H1 (cell line): ENCODE results near the gene OBI1. TPM values are rescaled to one million over a fixed set of nuclear protein-coding genes. Genes with fewer than 3 reads are reported as not detected.
A peak's percentile ranks its signal among the peaks of the same experiment; 100 is the strongest.

Experiments used
- CTCF ChIA-PET: fragments of 300-600 bp; sonication (Branson Sonifier 250); formaldehyde crosslinking; loops from one replicate; lab custom pipeline; 2021; ENCODE audit not compliant: partially characterized antibody; lab: Charles Lee
- POLR2A ChIA-PET: fragments of 300-600 bp; sonication (Branson Sonifier 250); formaldehyde crosslinking; loops from one replicate; lab custom pipeline; 2021; ENCODE audit warnings: inconsistent platforms; ENCODE audit not compliant: partially characterized antibody; lab: Charles Lee
- DNase-seq, 2 experiments: peaks; one replicate each; pipeline versions ENCODE4 v3.0.0 to v3.0.0-alpha.2; 2010 to 2022; ENCODE audit warnings: low spot score in 2 of 2, low read depth in 1 of 2, mixed read lengths in 1 of 2
- FAIRE-seq: peaks from 2 replicates; lab custom pipeline; 2011; peaks lifted over from hg19 to GRCh38; lab: Jason Lieb, UNC
- H2AFZ ChIP-seq: 2 replicates; pipeline ENCODE4 v1.8.1; 2012; ENCODE audit warnings: low read length, inconsistent platforms
- H2AK5ac ChIP-seq: 2 replicates; pipeline ENCODE4 v1.6.1; 2013; ENCODE audit warnings: low read depth, low read length
- H2BK120ac ChIP-seq: replicated peaks from 2 replicates; pipeline ENCODE3; 2013; ENCODE audit warnings: low read depth, low read length, inconsistent platforms
- H2BK12ac ChIP-seq: 2 replicates; pipeline ENCODE4 v1.6.1; 2013; ENCODE audit warnings: low read depth, low read length
- H2BK15ac ChIP-seq: 2 replicates; pipeline ENCODE4 v1.6.1; 2013; ENCODE audit warnings: low read length
- H2BK20ac ChIP-seq: 2 replicates; pipeline ENCODE4 v1.6.1; 2013; ENCODE audit warnings: low read length
- H2BK5ac ChIP-seq: 2 replicates; pipeline ENCODE4 v1.6.1; 2013; ENCODE audit warnings: low read depth, low read length
- H3K14ac ChIP-seq: 2 replicates; pipeline ENCODE4 v1.6.1; 2013; ENCODE audit warnings: inconsistent platforms; ENCODE audit not compliant: insufficient read length
- H3K18ac ChIP-seq: 2 replicates; pipeline ENCODE4 v1.6.1; 2013; ENCODE audit warnings: low read length; ENCODE audit errors: extremely low read depth
- H3K23ac ChIP-seq: 2 replicates; pipeline ENCODE4 v1.6.1; 2013; ENCODE audit warnings: inconsistent platforms; ENCODE audit not compliant: insufficient read length
- H3K23me2 ChIP-seq: 2 replicates; pipeline ENCODE4 v1.6.1; 2013; ENCODE audit warnings: low read depth, low read length
- H3K27ac ChIP-seq: 2 replicates; pipeline ENCODE4 v1.6.1; 2011; ENCODE audit warnings: low read depth, low read length, inconsistent platforms
- H3K27me3 ChIP-seq, 4 experiments: replicated peaks in 1 of 4; 1 replicate in 1 of 4; 2 replicates in 3 of 4; pipeline versions ENCODE4 v1.6.1 to v1.8.1; 2011 to 2013; ENCODE audit warnings: low read length in 3 of 4, mild to moderate bottlenecking in 3 of 4, inconsistent platforms in 2 of 4, mixed read lengths in 2 of 4, moderate library complexity in 1 of 4; ENCODE audit not compliant: control insufficient read depth in 3 of 4, insufficient read depth in 3 of 4; ENCODE audit errors: extremely low read depth in 1 of 4
- H3K36me3 ChIP-seq, 4 experiments: 2 replicates each; pipeline versions ENCODE4 v1.6.1 to v1.8.1; 2011 to 2013; ENCODE audit warnings: mild to moderate bottlenecking in 4 of 4, low read length in 3 of 4, moderate library complexity in 2 of 4, control low read depth in 1 of 4, inconsistent platforms in 1 of 4; ENCODE audit not compliant: insufficient read depth in 4 of 4, control insufficient read depth in 2 of 4
- H3K4ac ChIP-seq: replicated peaks from 2 replicates; pipeline ENCODE3; 2013; ENCODE audit warnings: low read length, low read depth, mixed read lengths, inconsistent platforms; ENCODE audit not compliant: insufficient read length
- H3K4me1 ChIP-seq, 4 experiments: replicated peaks in 1 of 4; 1 replicate in 1 of 4; 2 replicates in 3 of 4; pipeline versions ENCODE4 v1.6.1 to v1.8.1; 2011 to 2013; ENCODE audit warnings: low read length in 3 of 4, inconsistent platforms in 2 of 4, mixed read lengths in 1 of 4; ENCODE audit not compliant: insufficient read depth in 4 of 4, control insufficient read depth in 3 of 4
- H3K4me2 ChIP-seq, 2 experiments: 2 replicates each; pipeline versions ENCODE4 v1.6.1 to v1.8.1; 2011 to 2013; ENCODE audit warnings: low read depth in 2 of 2, low read length in 2 of 2, control low read depth in 1 of 2, inconsistent platforms in 1 of 2, mild to moderate bottlenecking in 1 of 2; ENCODE audit not compliant: insufficient read depth in 1 of 2
- H3K4me3 ChIP-seq, 4 experiments: fragments of 200-600, 300-600 bp in 1 of 4; sonication (generic), shearing (Covaris generic), sonication (Bioruptor Twin) in 1 of 4; 2 replicates each; pipeline versions ENCODE4 v1.5.1 to v1.8.1; 2011 to 2016; ENCODE audit warnings: low read length in 4 of 4, low read depth in 3 of 4, control low read depth in 2 of 4, inconsistent platforms in 2 of 4, mild to moderate bottlenecking in 2 of 4, mixed read lengths in 1 of 4, moderate library complexity in 1 of 4; ENCODE audit not compliant: insufficient read depth in 2 of 4; ENCODE audit errors: extremely low read depth in 1 of 4
- H3K56ac ChIP-seq: replicated peaks from 2 replicates; pipeline ENCODE3; 2013; ENCODE audit warnings: low read depth, mild to moderate bottlenecking, mixed read lengths, low read length, inconsistent platforms; ENCODE audit not compliant: insufficient read length
- H3K79me1 ChIP-seq: 2 replicates; pipeline ENCODE4 v1.6.1; 2013; ENCODE audit warnings: low read depth, low read length, control low read depth
- H3K79me2 ChIP-seq, 2 experiments: 2 replicates each; pipeline versions ENCODE4 v1.6.1 to v1.8.1; 2012 to 2013; ENCODE audit warnings: low read length in 2 of 2, mild to moderate bottlenecking in 2 of 2, inconsistent platforms in 1 of 2; ENCODE audit not compliant: insufficient read depth in 2 of 2, control insufficient read depth in 1 of 2
- H3K9ac ChIP-seq, 4 experiments: replicated peaks in 1 of 4; 1 replicate in 1 of 4; 2 replicates in 3 of 4; pipeline versions ENCODE4 v1.6.1 to v1.8.1; 2011 to 2013; ENCODE audit warnings: low read depth in 3 of 4, low read length in 3 of 4, control low read depth in 2 of 4, mild to moderate bottlenecking in 2 of 4, moderate library complexity in 2 of 4, inconsistent platforms in 1 of 4; ENCODE audit errors: extremely low read depth in 1 of 4
- H3K9me3 ChIP-seq, 2 experiments: 2 replicates each; pipeline versions ENCODE4 v1.6.1 to v1.8.1; 2012 to 2013; ENCODE audit warnings: mild to moderate bottlenecking in 2 of 2, moderate library complexity in 2 of 2, control low read depth in 1 of 2, inconsistent platforms in 1 of 2, low read depth in 1 of 2, low read length in 1 of 2, mixed read lengths in 1 of 2; ENCODE audit not compliant: insufficient read depth in 2 of 2
- H4K20me1 ChIP-seq, 2 experiments: replicated peaks in 1 of 2; 2 replicates each; pipeline versions ENCODE3 to v1.8.1; 2011 to 2013; ENCODE audit warnings: inconsistent platforms in 2 of 2, low read length in 2 of 2, mild to moderate bottlenecking in 1 of 2; ENCODE audit not compliant: insufficient read depth in 2 of 2, control insufficient read depth in 1 of 2
- H4K5ac ChIP-seq: 2 replicates; pipeline ENCODE4 v1.6.1; 2013; ENCODE audit warnings: low read length, low read depth, mixed read lengths, inconsistent platforms; ENCODE audit not compliant: insufficient read length
- H4K8ac ChIP-seq: 2 replicates; pipeline ENCODE4 v1.8.0; 2013; ENCODE audit warnings: mild to moderate bottlenecking, moderate library complexity, low read length, inconsistent platforms; ENCODE audit not compliant: insufficient read depth; ENCODE audit errors: extremely low read depth
- H4K91ac ChIP-seq: replicated peaks from 2 replicates; pipeline ENCODE3; 2013; ENCODE audit warnings: low read length, mixed read lengths, inconsistent platforms; ENCODE audit not compliant: insufficient read length
- BACH1 ChIP-seq: IDR thresholded peaks from 2 replicates; pipeline ENCODE4 v1.6.1; 2012; ENCODE audit warnings: low read length, improper control_type of control experiment
- CTCF ChIP-seq, 3 experiments: IDR thresholded peaks; 1 replicate in 2 of 3; 2 replicates in 1 of 3; pipeline versions ENCODE4 v1.5.1 to v1.6.1; 2011; ENCODE audit warnings: low read length in 3 of 3, mild to moderate bottlenecking in 3 of 3, inconsistent platforms in 2 of 3, low read depth in 1 of 3, moderate library complexity in 1 of 3; ENCODE audit not compliant: insufficient read depth in 1 of 3; ENCODE audit errors: control extremely low read depth in 1 of 3
- EGR1 ChIP-seq: IDR thresholded peaks from 2 replicates; pipeline ENCODE4 v1.6.1; 2011; ENCODE audit warnings: low read depth, low read length, borderline replicate concordance
- KDM1A ChIP-seq: fragments of 200-600, 300-600 bp; sonication (generic); IDR thresholded peaks from 2 replicates; pipeline ENCODE4 v1.7.1; 2016; ENCODE audit warnings: mild to moderate bottlenecking, low read length, borderline replicate concordance
- RXRA ChIP-seq: IDR thresholded peaks from 2 replicates; pipeline ENCODE4 v1.6.1; 2011; ENCODE audit warnings: low read depth, mild to moderate bottlenecking, low read length, moderate library complexity; ENCODE audit not compliant: insufficient read depth
- SP2 ChIP-seq: IDR thresholded peaks from 2 replicates; pipeline ENCODE4 v1.6.1; 2012; ENCODE audit warnings: mild to moderate bottlenecking, low read length, inconsistent platforms
- SP4 ChIP-seq: IDR thresholded peaks from 2 replicates; pipeline ENCODE4 v1.6.1; 2012; ENCODE audit warnings: low read length, inconsistent platforms
- TAF1 ChIP-seq: IDR thresholded peaks from 2 replicates; pipeline ENCODE4 v1.6.1; 2011; ENCODE audit warnings: mild to moderate bottlenecking, low read depth, low read length
- ZNF274 ChIP-seq: IDR thresholded peaks from 2 replicates; pipeline ENCODE4 v1.7.0; 2012; ENCODE audit warnings: low read length, borderline replicate concordance; ENCODE audit errors: extremely low read depth
- WGBS, 2 experiments: shearing (Covaris generic) in 1 of 2; methylation state at CpG; one replicate each; pipeline versions ENCODE4 v1.1.6 to v1.1.7; 2013 to 2015; ENCODE audit warnings: low lambda C conversion rate in 2 of 2, mixed read lengths in 2 of 2, inconsistent platforms in 1 of 2, low coverage in 1 of 2, missing lambda C conversion rate in 1 of 2; ENCODE audit not compliant: insufficient replicate concordance in 2 of 2, insufficient coverage in 1 of 2, insufficient read length in 1 of 2; ENCODE audit errors: extremely low coverage in 1 of 2, missing lambda C conversion rate in 1 of 2; 5-methylcytosine and 5-hydroxymethylcytosine counted together
- polyA plus RNA-seq, 7 experiments: library from polyadenylated mRNA; depleted of rRNA in 3 of 7; stranded (reverse) in 5 of 7; unstranded in 2 of 7; fragments of >200 nt in 5 of 7; fragments of 200-250 nt in 2 of 7; gene quantifications; 1 replicate in 5 of 7; 2 replicates in 1 of 7; 4 replicates in 1 of 7; pipeline versions ENCODE4 v1.2.1 to v1.2.3, GENCODE V29; 2011 to 2013; ENCODE audit warnings: missing spikeins in 2 of 7, mixed read lengths in 2 of 7
- total RNA-seq: library from RNA; stranded (reverse); fragmentation: NEBNext Ultra II Directional; extraction: Animal tissue kit (Norgen Biotek cat#: 25700); gene quantifications from 2 replicates; pipeline ENCODE4 v1.2.1, GENCODE V29; 2021

Gene OBI1
- total and polyA plus RNA-seq, 2 of the 8 experiments (the other 6 are each of a cell fraction or from before 2014, with no cell fraction given) = 7.1 to 14.3 TPM

GRCh38 chr13:78680115-78680561 lies 21.2 kb upstream of the OBI1 start:
- ChIA-PET POLR2A (no interaction called here), CTCF (interaction anchor here (0.8 to 0.9 kb wide), 2 partner anchors 20 to 75 kb away, joined by 3 read pairs; no protein-coding TSS in a partner anchor)
- no peak overlapping the region for H2BK12ac ChIP-seq
- H3K56ac ChIP-seq = no peak overlapping the region
- WGBS, 2 experiments = 90% methylated on average over 8 of the region's 8 CpGs; no CpG with 5 or more reads in 1 of the 2 experiments
- H3K23ac ChIP-seq = no peak overlapping the region
- H3K36me3 ChIP-seq = no peaks in the 10 kb centered on the region
- 0 out of 2 replicates have a peak overlapping the region, but pooled peaks have one; percentile 38 for H2AFZ ChIP-seq
- H4K5ac ChIP-seq = no peak overlapping the region
- no peak overlapping the region for H4K8ac ChIP-seq
- no peak overlapping the region for H4K91ac ChIP-seq
- no peak for FAIRE-seq
- no peaks in the 10 kb centered on the region for H3K79me2 ChIP-seq
- no peaks in the 10 kb centered on the region for H3K23me2 ChIP-seq
- H3K4me2 ChIP-seq = no peak overlapping the region
- TF ChIP-seq RXRA (no peak), SP2 (no peak), KDM1A (no peak), CTCF (IDR thresholded peaks at IDR 0.05; ENCODE audit: control extremely low read depth in 1 of 3, insufficient read depth in 1 of 3, low read depth in 1 of 3, low read length in 3 of 3) (no peak), BACH1 (no peak), TAF1 (no peak), EGR1 (no peak), SP4 (no peak), ZNF274 (no peak)
- no peaks in the 10 kb centered on the region for H3K27me3 ChIP-seq
- H3K4ac ChIP-seq = no peak overlapping the region
- no peak overlapping the region for H2AK5ac ChIP-seq
- no peak overlapping the region for H2BK120ac ChIP-seq
- no peak overlapping the region for H3K9ac ChIP-seq
- no peak overlapping the region for H3K14ac ChIP-seq
- no peak overlapping the region for H2BK5ac ChIP-seq
- no peaks in the 10 kb centered on the region for H3K9me3 ChIP-seq
- no peak overlapping the region for H2BK15ac ChIP-seq
- H3K18ac ChIP-seq = no peak overlapping the region
- H3K4me1 ChIP-seq = peaks cover 0 to 1% (median 0%) of the 10 kb centered on the region in 4 experiments; a peak in 2 of 7 replicates
- H3K79me1 ChIP-seq = no peaks in the 10 kb centered on the region
- no peak overlapping the region for H3K27ac ChIP-seq
- no peaks in the 10 kb centered on the region for H4K20me1 ChIP-seq
- no peak overlapping the region for H3K4me3 ChIP-seq
- DNase-seq = no peak
- H2BK20ac ChIP-seq = no peak overlapping the region
